Endothelial cell of umbilical vein (primary cell): ENCODE results near the gene COX4I1. TPM values are rescaled to one million over a fixed set of nuclear protein-coding genes. Genes with fewer than 3 reads are reported as not detected.
"Not testable (repeated sequence)": the region's sequence is repeated elsewhere in the genome, so short reads cannot be mapped to it uniquely, and the experiment has no call there.

Experiments
- BruUV-seq: library from RNA; stranded (reverse); fragments of 400-500 nt; replicated peaks from 2 replicates; lab custom pipeline; 2021; lab: Mats Ljungman, UMichigan
- CTCF ChIA-PET: fragments of 300-600, 350-600 bp; sonication (Branson Sonifier 250); formaldehyde crosslinking; loops from one replicate; lab custom pipeline; 2021; ENCODE audit warnings: antibody characterized with exemption, inconsistent platforms; lab: Charles Lee
- POLR2A ChIA-PET: fragments of 300-600, 350-600 bp; sonication (Branson Sonifier 250); formaldehyde crosslinking; loops from one replicate; lab custom pipeline; 2021; ENCODE audit warnings: antibody characterized with exemption, inconsistent platforms; lab: Charles Lee
- DNase-seq: peaks from one replicate; pipeline ENCODE4 v3.0.0-alpha.2; 2011; ENCODE audit warnings: low read depth, low spot score
- FAIRE-seq: peaks from 2 replicates; lab custom pipeline; 2011; peaks lifted over from hg19 to GRCh38; lab: Jason Lieb, UNC
- H2AFZ ChIP-seq: 2 replicates; pipeline ENCODE4 v1.6.0; 2012; ENCODE audit warnings: low read depth, low read length, control low read depth, inconsistent platforms
- H3K27ac ChIP-seq: 2 replicates; pipeline ENCODE4 v1.5.1; 2011; ENCODE audit warnings: low read depth, mild to moderate bottlenecking, control low read depth, low read length, moderate library complexity; ENCODE audit not compliant: insufficient read depth
- H3K27me3 ChIP-seq, 2 experiments: 2 replicates each; pipeline versions ENCODE4 v1.6.0 to v1.6.1; 2011; ENCODE audit warnings: low read length in 2 of 2, mixed read lengths in 1 of 2; ENCODE audit not compliant: control insufficient read depth in 2 of 2, insufficient read depth in 2 of 2
- H3K36me3 ChIP-seq, 2 experiments: 2 replicates in 1 of 2; 3 replicates in 1 of 2; pipeline ENCODE4 v1.5.1; 2011; ENCODE audit warnings: low read length in 2 of 2, mild to moderate bottlenecking in 1 of 2, moderate library complexity in 1 of 2; ENCODE audit not compliant: control insufficient read depth in 2 of 2, insufficient read depth in 2 of 2; ENCODE audit errors: extremely low read depth in 1 of 2
- H3K4me1 ChIP-seq: 3 replicates; pipeline ENCODE4 v1.5.1; 2011; ENCODE audit warnings: mild to moderate bottlenecking, low read length; ENCODE audit not compliant: control insufficient read depth, insufficient read depth; ENCODE audit errors: extremely low read depth
- H3K4me2 ChIP-seq: 2 replicates; pipeline ENCODE4 v1.6.1; 2011; ENCODE audit warnings: low read length, control low read depth, mixed read lengths; ENCODE audit not compliant: insufficient read depth
- H3K4me3 ChIP-seq, 3 experiments: fragments of 200-600 bp in 1 of 3; sonication (generic), shearing (Covaris generic) in 1 of 3; replicated peaks in 1 of 3; 2 replicates each; pipeline ENCODE4 v1.5.1; 2011 to 2016; ENCODE audit warnings: control low read depth in 3 of 3, low read length in 3 of 3, mild to moderate bottlenecking in 2 of 3, inconsistent platforms in 1 of 3, low read depth in 1 of 3, moderate library complexity in 1 of 3; ENCODE audit not compliant: insufficient read depth in 1 of 3
- H3K79me2 ChIP-seq: 2 replicates; pipeline ENCODE4 v1.6.0; 2012; ENCODE audit warnings: low read length, inconsistent platforms; ENCODE audit not compliant: control insufficient read depth, insufficient read depth
- H3K9ac ChIP-seq: replicated peaks from 2 replicates; pipeline ENCODE3; 2011; ENCODE audit warnings: low read length, control low read depth; ENCODE audit not compliant: insufficient read depth; ENCODE audit errors: extremely low read depth
- H3K9me1 ChIP-seq: replicated peaks from 3 replicates; pipeline ENCODE4 v1.6.0; 2011; ENCODE audit warnings: mild to moderate bottlenecking, low read length; ENCODE audit not compliant: control insufficient read depth, insufficient read depth; ENCODE audit errors: extremely low read depth
- H3K9me3 ChIP-seq: replicated peaks from 2 replicates; pipeline ENCODE4 v1.5.1; 2012; ENCODE audit warnings: low read length, inconsistent platforms; ENCODE audit not compliant: control insufficient read depth, insufficient read depth
- H4K20me1 ChIP-seq: replicated peaks from 2 replicates; pipeline ENCODE3; 2011; ENCODE audit warnings: mild to moderate bottlenecking, low read length; ENCODE audit not compliant: control insufficient read depth, insufficient read depth; ENCODE audit errors: extremely low read depth
- CTCF ChIP-seq, 2 donors: IDR thresholded peaks; 1 replicate in 1 of 2; 2 replicates in 1 of 2; pipeline ENCODE4 v1.5.1; 2011; ENCODE audit warnings: low read length in 2 of 2, mild to moderate bottlenecking in 2 of 2, moderate library complexity in 2 of 2, control low read depth in 1 of 2, inconsistent platforms in 1 of 2, low read depth in 1 of 2; ENCODE audit not compliant: insufficient read depth in 1 of 2; ENCODE audit errors: extremely low read depth in 1 of 2
- EZH2 ChIP-seq: IDR thresholded peaks from 2 replicates; pipeline ENCODE4 v1.6.1; 2012; ENCODE audit warnings: borderline replicate concordance, low read depth, mild to moderate bottlenecking, moderate library complexity, low read length, inconsistent platforms; ENCODE audit not compliant: severe bottlenecking
- FOS ChIP-seq: IDR thresholded peaks from 2 replicates; pipeline ENCODE4 v1.6.1; 2011; ENCODE audit warnings: mild to moderate bottlenecking, low read length, moderate library complexity, borderline replicate concordance; ENCODE audit not compliant: insufficient read depth
- GATA2 ChIP-seq: IDR thresholded peaks from 2 replicates; pipeline ENCODE4 v1.7.0; 2011; ENCODE audit warnings: low read depth, mild to moderate bottlenecking, moderate library complexity, mixed read lengths, low read length; ENCODE audit not compliant: insufficient read length, insufficient read depth
- JUN ChIP-seq: IDR thresholded peaks from 2 replicates; pipeline ENCODE4 v1.6.1; 2011; ENCODE audit warnings: borderline replicate concordance, low read depth; ENCODE audit not compliant: insufficient read length, insufficient read depth
- MAX ChIP-seq: IDR thresholded peaks from 2 replicates; pipeline ENCODE4 v1.6.1; 2011; ENCODE audit not compliant: insufficient read depth, insufficient read length
- MYC ChIP-seq: IDR thresholded peaks from one replicate; pipeline ENCODE4 v1.6.1; 2011; ENCODE audit warnings: mild to moderate bottlenecking, low read depth, low read length
- POLR2A ChIP-seq: IDR thresholded peaks from 2 replicates; pipeline ENCODE4 v1.6.1; 2012; ENCODE audit warnings: low read depth, mild to moderate bottlenecking, control low read depth, low read length
- POLR2AphosphoS5 ChIP-seq: IDR thresholded peaks from 2 replicates; pipeline ENCODE4 v1.6.1; 2012; ENCODE audit warnings: low read depth, mild to moderate bottlenecking, control low read depth, low read length, moderate library complexity; ENCODE audit not compliant: insufficient read depth
- dilution Hi-C: fragments of 300-500 bp; cut with MboI; formaldehyde crosslinking; loops from one replicate; pipeline ENCODE4 v1.15.0; 2019; ENCODE audit warnings: low sequenced_read_pairs; ENCODE audit not compliant: extremely low pct_ligation_motif_present
- intact Hi-C: fragments of 100-400 bp; cut with micrococcal nuclease; formaldehyde crosslinking; loops from one replicate; pipeline ENCODE4 v1.10.0; 2022
- polyA plus RNA-seq, 4 experiments: library from polyadenylated mRNA; depleted of rRNA in 3 of 4; stranded (reverse) in 3 of 4; unstranded in 1 of 4; fragments of >200 nt; gene quantifications; 2 replicates each; pipeline versions ENCODE4 v1.2.1 to v1.2.3, GENCODE V29; 2011 to 2012; ENCODE audit warnings: missing spikeins in 1 of 4
- total RNA-seq: library from RNA; stranded (reverse); gene quantifications from 2 replicates; pipeline ENCODE4 v1.2.3, GENCODE V29; 2021

The COX4I1 gene
- total and polyA plus RNA-seq, 2 donors (not counting 3 experiments of a cell fraction or from before 2014, with no cell fraction given), result 560 to 953 TPM

- DNase-seq (no peak), FAIRE-seq (no peak)
- no TSS peak for BruUV-seq
- Histone ChIP-seq H3K4me3 (no peak overlapping the region), H3K4me2 (no peak overlapping the region), H3K27ac (no peak overlapping the region), H3K27me3 (peaks cover 4 to 8% of the 10 kb centered on the region in 2 experiments), H2AFZ (no peak overlapping the region), H3K9me3 (no peaks in the 10 kb centered on the region), H3K36me3 (peaks cover 22 to 36% of the 10 kb centered on the region in 2 experiments), H3K79me2 (peaks cover 17% of the 10 kb centered on the region), H3K9ac (no peak overlapping the region), H4K20me1 (no peaks in the 10 kb centered on the region), H3K9me1 (no peaks in the 10 kb centered on the region), H3K4me1 (no peaks in the 10 kb centered on the region)
- CTCF ChIA-PET, result no interaction called here
- dilution Hi-C loops, result no loop called here
- POLR2A ChIA-PET, result no interaction called here
- intact Hi-C loops, result no loop called here
- TF ChIP-seq MYC (no peak), FOS (no peak), CTCF (IDR thresholded peaks at IDR 0.05; ENCODE audit: extremely low read depth in 1 of 2, insufficient read depth in 1 of 2, low read depth in 1 of 2, low read length in 2 of 2) (no peak), POLR2AphosphoS5 (no peak), JUN (no peak), EZH2 (no peak), GATA2 (no peak), POLR2A (no peak), MAX (no peak)
Observed at GRCh38 chr16:85806539-85806938, 7.0 kb downstream of the COX4I1 start.

DNA sequence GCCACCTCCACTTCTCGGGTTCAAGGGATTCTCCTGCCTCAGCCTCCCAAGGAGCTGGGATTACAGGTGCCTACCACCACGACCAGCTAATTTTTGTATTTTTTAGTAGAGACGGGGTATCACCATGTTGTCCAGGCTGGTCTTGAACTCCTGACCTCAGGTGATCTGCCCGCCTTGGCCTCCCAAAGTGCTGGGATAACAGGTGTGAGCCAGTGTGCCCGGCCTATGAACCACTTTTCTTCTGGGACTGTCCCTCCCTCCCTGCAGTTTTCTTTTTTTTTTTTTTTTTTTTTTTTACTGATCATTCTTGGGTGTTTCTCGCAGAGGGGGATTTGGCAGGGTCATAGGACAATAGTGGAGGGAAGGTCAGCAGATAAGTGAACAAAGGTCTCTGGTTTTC is 7.8 kb downstream of the COX4I1 start:
- H4K20me1 ChIP-seq, H3K9me1 ChIP-seq, DNase-seq, H3K4me3 ChIP-seq, H3K9ac ChIP-seq, H3K9me3 ChIP-seq, H3K4me2 ChIP-seq, dilution Hi-C loops, BruUV-seq, POLR2A ChIA-PET, H3K79me2 ChIP-seq, intact Hi-C loops, FAIRE-seq, H3K27ac ChIP-seq, H3K4me1 ChIP-seq, CTCF ChIA-PET, H2AFZ ChIP-seq: not testable (repeated sequence)
- Histone ChIP-seq H3K27me3 (peaks cover 12 to 15% of the 10 kb centered on the region in 2 experiments), H3K36me3 (peaks cover 14 to 28% of the 10 kb centered on the region in 2 experiments)

DNA sequence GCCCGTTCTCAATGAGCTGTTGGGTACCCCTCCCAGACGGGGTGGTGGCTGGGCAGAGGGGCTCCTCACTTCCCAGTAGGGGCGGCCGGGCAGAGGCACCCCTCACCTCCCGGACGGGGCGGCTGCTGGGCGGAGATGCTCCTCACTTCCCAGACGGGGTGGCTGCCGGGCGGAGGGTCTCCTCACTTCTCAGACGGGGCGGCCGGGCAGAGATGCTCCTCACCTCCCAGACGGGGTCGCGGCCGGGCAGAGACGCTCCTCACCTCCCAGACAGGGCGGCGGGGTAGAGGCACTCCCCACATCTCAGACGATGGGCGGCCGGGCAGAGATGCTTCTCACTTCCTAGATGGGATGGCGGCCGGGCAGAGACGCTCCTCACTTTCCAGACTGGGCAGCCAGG is 8.6 kb downstream of the COX4I1 start:
- POLR2A ChIA-PET, H3K79me2 ChIP-seq, H3K4me3 ChIP-seq, H3K9ac ChIP-seq, H2AFZ ChIP-seq, H3K4me2 ChIP-seq, FAIRE-seq, intact Hi-C loops, H3K4me1 ChIP-seq, DNase-seq, H3K27ac ChIP-seq, H3K9me3 ChIP-seq, dilution Hi-C loops, CTCF ChIA-PET, H3K9me1 ChIP-seq, H4K20me1 ChIP-seq, BruUV-seq: not testable (repeated sequence)
- Histone ChIP-seq H3K36me3 (peaks cover 9 to 28% of the 10 kb centered on the region in 2 experiments), H3K27me3 (peaks cover 12 to 22% of the 10 kb centered on the region in 2 experiments)
